H1 (cell line): ENCODE results near the gene LTBP4. TPM values are rescaled to one million over a fixed set of nuclear protein-coding genes. Genes with fewer than 3 reads are reported as not detected.

Experiments used
- CTCF ChIA-PET: fragments of 300-600 bp; sonication (Branson Sonifier 250); formaldehyde crosslinking; loops from one replicate; lab custom pipeline; 2021; ENCODE audit not compliant: partially characterized antibody; lab: Charles Lee
- POLR2A ChIA-PET: fragments of 300-600 bp; sonication (Branson Sonifier 250); formaldehyde crosslinking; loops from one replicate; lab custom pipeline; 2021; ENCODE audit warnings: inconsistent platforms; ENCODE audit not compliant: partially characterized antibody; lab: Charles Lee
- DNase-seq, 2 experiments: peaks; one replicate each; pipeline versions ENCODE4 v3.0.0 to v3.0.0-alpha.2; 2010 to 2022; ENCODE audit warnings: low spot score in 2 of 2, low read depth in 1 of 2, mixed read lengths in 1 of 2
- FAIRE-seq: peaks from 2 replicates; lab custom pipeline; 2011; peaks lifted over from hg19 to GRCh38; lab: Jason Lieb, UNC
- H2AFZ ChIP-seq: 2 replicates; pipeline ENCODE4 v1.8.1; 2012; ENCODE audit warnings: low read length, inconsistent platforms
- H2AK5ac ChIP-seq: 2 replicates; pipeline ENCODE4 v1.6.1; 2013; ENCODE audit warnings: low read depth, low read length
- H2BK120ac ChIP-seq: replicated peaks from 2 replicates; pipeline ENCODE3; 2013; ENCODE audit warnings: low read depth, low read length, inconsistent platforms
- H2BK12ac ChIP-seq: 2 replicates; pipeline ENCODE4 v1.6.1; 2013; ENCODE audit warnings: low read depth, low read length
- H2BK15ac ChIP-seq: 2 replicates; pipeline ENCODE4 v1.6.1; 2013; ENCODE audit warnings: low read length
- H2BK20ac ChIP-seq: 2 replicates; pipeline ENCODE4 v1.6.1; 2013; ENCODE audit warnings: low read length
- H2BK5ac ChIP-seq: 2 replicates; pipeline ENCODE4 v1.6.1; 2013; ENCODE audit warnings: low read depth, low read length
- H3K14ac ChIP-seq: 2 replicates; pipeline ENCODE4 v1.6.1; 2013; ENCODE audit warnings: inconsistent platforms; ENCODE audit not compliant: insufficient read length
- H3K18ac ChIP-seq: 2 replicates; pipeline ENCODE4 v1.6.1; 2013; ENCODE audit warnings: low read length; ENCODE audit errors: extremely low read depth
- H3K23ac ChIP-seq: 2 replicates; pipeline ENCODE4 v1.6.1; 2013; ENCODE audit warnings: inconsistent platforms; ENCODE audit not compliant: insufficient read length
- H3K23me2 ChIP-seq: 2 replicates; pipeline ENCODE4 v1.6.1; 2013; ENCODE audit warnings: low read depth, low read length
- H3K27ac ChIP-seq: 2 replicates; pipeline ENCODE4 v1.6.1; 2011; ENCODE audit warnings: low read depth, low read length, inconsistent platforms
- H3K27me3 ChIP-seq, 4 experiments: replicated peaks in 1 of 4; 1 replicate in 1 of 4; 2 replicates in 3 of 4; pipeline versions ENCODE4 v1.6.1 to v1.8.1; 2011 to 2013; ENCODE audit warnings: low read length in 3 of 4, mild to moderate bottlenecking in 3 of 4, inconsistent platforms in 2 of 4, mixed read lengths in 2 of 4, moderate library complexity in 1 of 4; ENCODE audit not compliant: control insufficient read depth in 3 of 4, insufficient read depth in 3 of 4; ENCODE audit errors: extremely low read depth in 1 of 4
- H3K36me3 ChIP-seq, 4 experiments: 2 replicates each; pipeline versions ENCODE4 v1.6.1 to v1.8.1; 2011 to 2013; ENCODE audit warnings: mild to moderate bottlenecking in 4 of 4, low read length in 3 of 4, moderate library complexity in 2 of 4, control low read depth in 1 of 4, inconsistent platforms in 1 of 4; ENCODE audit not compliant: insufficient read depth in 4 of 4, control insufficient read depth in 2 of 4
- H3K4ac ChIP-seq: replicated peaks from 2 replicates; pipeline ENCODE3; 2013; ENCODE audit warnings: low read length, low read depth, mixed read lengths, inconsistent platforms; ENCODE audit not compliant: insufficient read length
- H3K4me1 ChIP-seq, 4 experiments: replicated peaks in 1 of 4; 1 replicate in 1 of 4; 2 replicates in 3 of 4; pipeline versions ENCODE4 v1.6.1 to v1.8.1; 2011 to 2013; ENCODE audit warnings: low read length in 3 of 4, inconsistent platforms in 2 of 4, mixed read lengths in 1 of 4; ENCODE audit not compliant: insufficient read depth in 4 of 4, control insufficient read depth in 3 of 4
- H3K4me2 ChIP-seq, 2 experiments: 2 replicates each; pipeline versions ENCODE4 v1.6.1 to v1.8.1; 2011 to 2013; ENCODE audit warnings: low read depth in 2 of 2, low read length in 2 of 2, control low read depth in 1 of 2, inconsistent platforms in 1 of 2, mild to moderate bottlenecking in 1 of 2; ENCODE audit not compliant: insufficient read depth in 1 of 2
- H3K4me3 ChIP-seq, 4 experiments: fragments of 200-600, 300-600 bp in 1 of 4; sonication (generic), shearing (Covaris generic), sonication (Bioruptor Twin) in 1 of 4; 2 replicates each; pipeline versions ENCODE4 v1.5.1 to v1.8.1; 2011 to 2016; ENCODE audit warnings: low read length in 4 of 4, low read depth in 3 of 4, control low read depth in 2 of 4, inconsistent platforms in 2 of 4, mild to moderate bottlenecking in 2 of 4, mixed read lengths in 1 of 4, moderate library complexity in 1 of 4; ENCODE audit not compliant: insufficient read depth in 2 of 4; ENCODE audit errors: extremely low read depth in 1 of 4
- H3K56ac ChIP-seq: replicated peaks from 2 replicates; pipeline ENCODE3; 2013; ENCODE audit warnings: low read depth, mild to moderate bottlenecking, mixed read lengths, low read length, inconsistent platforms; ENCODE audit not compliant: insufficient read length
- H3K79me1 ChIP-seq: 2 replicates; pipeline ENCODE4 v1.6.1; 2013; ENCODE audit warnings: low read depth, low read length, control low read depth
- H3K79me2 ChIP-seq, 2 experiments: 2 replicates each; pipeline versions ENCODE4 v1.6.1 to v1.8.1; 2012 to 2013; ENCODE audit warnings: low read length in 2 of 2, mild to moderate bottlenecking in 2 of 2, inconsistent platforms in 1 of 2; ENCODE audit not compliant: insufficient read depth in 2 of 2, control insufficient read depth in 1 of 2
- H3K9ac ChIP-seq, 4 experiments: replicated peaks in 1 of 4; 1 replicate in 1 of 4; 2 replicates in 3 of 4; pipeline versions ENCODE4 v1.6.1 to v1.8.1; 2011 to 2013; ENCODE audit warnings: low read depth in 3 of 4, low read length in 3 of 4, control low read depth in 2 of 4, mild to moderate bottlenecking in 2 of 4, moderate library complexity in 2 of 4, inconsistent platforms in 1 of 4; ENCODE audit errors: extremely low read depth in 1 of 4
- H3K9me3 ChIP-seq, 2 experiments: 2 replicates each; pipeline versions ENCODE4 v1.6.1 to v1.8.1; 2012 to 2013; ENCODE audit warnings: mild to moderate bottlenecking in 2 of 2, moderate library complexity in 2 of 2, control low read depth in 1 of 2, inconsistent platforms in 1 of 2, low read depth in 1 of 2, low read length in 1 of 2, mixed read lengths in 1 of 2; ENCODE audit not compliant: insufficient read depth in 2 of 2
- H4K20me1 ChIP-seq, 2 experiments: replicated peaks in 1 of 2; 2 replicates each; pipeline versions ENCODE3 to v1.8.1; 2011 to 2013; ENCODE audit warnings: inconsistent platforms in 2 of 2, low read length in 2 of 2, mild to moderate bottlenecking in 1 of 2; ENCODE audit not compliant: insufficient read depth in 2 of 2, control insufficient read depth in 1 of 2
- H4K5ac ChIP-seq: 2 replicates; pipeline ENCODE4 v1.6.1; 2013; ENCODE audit warnings: low read length, low read depth, mixed read lengths, inconsistent platforms; ENCODE audit not compliant: insufficient read length
- H4K8ac ChIP-seq: 2 replicates; pipeline ENCODE4 v1.8.0; 2013; ENCODE audit warnings: mild to moderate bottlenecking, moderate library complexity, low read length, inconsistent platforms; ENCODE audit not compliant: insufficient read depth; ENCODE audit errors: extremely low read depth
- H4K91ac ChIP-seq: replicated peaks from 2 replicates; pipeline ENCODE3; 2013; ENCODE audit warnings: low read length, mixed read lengths, inconsistent platforms; ENCODE audit not compliant: insufficient read length
- FOSL1 ChIP-seq: IDR thresholded peaks from 2 replicates; pipeline ENCODE4 v1.6.1; 2011; ENCODE audit warnings: mild to moderate bottlenecking, low read depth, low read length, moderate library complexity; ENCODE audit not compliant: insufficient read depth
- SRF ChIP-seq: IDR thresholded peaks from 2 replicates; pipeline ENCODE4 v1.6.1; 2011; ENCODE audit warnings: mild to moderate bottlenecking, low read depth, low read length, moderate library complexity
- TAF1 ChIP-seq: IDR thresholded peaks from 2 replicates; pipeline ENCODE4 v1.6.1; 2011; ENCODE audit warnings: mild to moderate bottlenecking, low read depth, low read length
- WGBS, 2 experiments: shearing (Covaris generic) in 1 of 2; methylation state at CpG; one replicate each; pipeline versions ENCODE4 v1.1.6 to v1.1.7; 2013 to 2015; ENCODE audit warnings: low lambda C conversion rate in 2 of 2, mixed read lengths in 2 of 2, inconsistent platforms in 1 of 2, low coverage in 1 of 2, missing lambda C conversion rate in 1 of 2; ENCODE audit not compliant: insufficient replicate concordance in 2 of 2, insufficient coverage in 1 of 2, insufficient read length in 1 of 2; ENCODE audit errors: extremely low coverage in 1 of 2, missing lambda C conversion rate in 1 of 2; 5-methylcytosine and 5-hydroxymethylcytosine counted together
- polyA plus RNA-seq, 7 experiments: library from polyadenylated mRNA; depleted of rRNA in 3 of 7; stranded (reverse) in 5 of 7; unstranded in 2 of 7; fragments of >200 nt in 5 of 7; fragments of 200-250 nt in 2 of 7; gene quantifications; 1 replicate in 5 of 7; 2 replicates in 1 of 7; 4 replicates in 1 of 7; pipeline versions ENCODE4 v1.2.1 to v1.2.3, GENCODE V29; 2011 to 2013; ENCODE audit warnings: missing spikeins in 2 of 7, mixed read lengths in 2 of 7
- total RNA-seq: library from RNA; stranded (reverse); fragmentation: NEBNext Ultra II Directional; extraction: Animal tissue kit (Norgen Biotek cat#: 25700); gene quantifications from 2 replicates; pipeline ENCODE4 v1.2.1, GENCODE V29; 2021

Gene LTBP4
- total and polyA plus RNA-seq, 2 of the 8 experiments (the other 6 are each of a cell fraction or from before 2014, with no cell fraction given) = 54.5 to 77.1 TPM

DNA sequence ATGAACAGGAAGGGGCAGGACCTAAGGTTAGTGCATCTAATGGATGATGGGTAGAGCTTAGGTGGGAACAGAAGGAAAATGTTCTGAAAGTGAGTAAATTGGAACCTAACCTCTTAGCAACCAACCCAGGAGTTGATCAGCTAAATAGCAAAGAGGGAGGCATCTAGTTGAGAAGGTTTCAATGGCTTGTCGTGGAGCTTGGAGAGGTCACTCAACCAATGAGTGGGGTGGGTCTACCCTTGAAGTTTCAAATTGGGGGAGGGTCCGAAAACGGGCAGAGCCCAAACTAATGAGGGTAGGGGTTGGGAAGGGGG is 30.2 kb upstream of the LTBP4 start:
- Histone ChIP-seq H3K79me2 (no peaks in the 10 kb centered on the region), H3K4me2 (peak overlapping the region; percentile 62 to 65), H2BK15ac (no peak overlapping the region), H3K4ac (no peak overlapping the region), H4K8ac (no peak overlapping the region), H2BK20ac (no peak overlapping the region), H2BK120ac (no peak overlapping the region), H4K91ac (no peak overlapping the region), H3K18ac (0 out of 2 replicates have a peak overlapping the region, but pooled peaks have one; percentile 87), H3K4me1 (peaks cover 2 to 13% (median 7%) of the 10 kb centered on the region in 4 experiments), H3K56ac (no peak overlapping the region), H3K4me3 (peak overlapping the region; percentile 16 to 49 (median 24); a peak in 3 of 8 replicates), H2AFZ (peak overlapping the region; percentile 81; the same call in 1 of the 2 replicates), H3K27me3 (peaks cover 32 to 44% (median 42%) of the 10 kb centered on the region in 4 experiments), H4K5ac (no peak overlapping the region), H3K23me2 (peaks cover 11% of the 10 kb centered on the region; the same call in 1 of the 2 replicates), H3K36me3 (peaks cover 0 to 4% (median 0%) of the 10 kb centered on the region in 4 experiments; a peak in 1 of 8 replicates), H3K9me3 (no peaks in the 10 kb centered on the region), H2BK12ac (0 out of 2 replicates have a peak overlapping the region, but pooled peaks have one; percentile 13), H3K27ac (0 out of 2 replicates have a peak overlapping the region, but pooled peaks have one; percentile 9), H2BK5ac (no peak overlapping the region), H4K20me1 (peaks cover 0 to 1% of the 10 kb centered on the region in 2 experiments), H3K23ac (no peak overlapping the region), H3K9ac (no peak overlapping the region), H2AK5ac (no peak overlapping the region), H3K79me1 (no peaks in the 10 kb centered on the region), H3K14ac (no peak overlapping the region)
- DNase-seq (no peak), FAIRE-seq (no peak)
- 51% methylated on average over 3 of the region's 3 CpGs; no CpG with 5 or more reads in 1 of the 2 experiments for WGBS, 2 experiments
- ChIA-PET POLR2A (interaction anchor here (0.8 to 1.6 kb wide), 4 partner anchors 18 to 179 kb away, joined by 3 to 6 read pairs (median 4); partner anchors contain the start of genes ACTMAP and SNRPA), CTCF (interaction anchor here (0.6 to 2.7 kb wide), 15 partner anchors 8 to 351 kb away, joined by 3 to 11 read pairs (median 4); partner anchors contain the start of gene LTBP4)
- no peak for TF ChIP-seq TAF1
- no peak for TF ChIP-seq SRF
- TF ChIP-seq FOSL1 = no peak
